ENCODE data around the gene TRPM3. TPM values are rescaled to one million over a fixed set of nuclear protein-coding genes. Genes with fewer than 3 reads are reported as not detected.

Gene TRPM3
- total and polyA plus RNA-seq, 2 donors (not counting 1 experiment from before 2014, with no cell fraction given): not detected

DNA sequence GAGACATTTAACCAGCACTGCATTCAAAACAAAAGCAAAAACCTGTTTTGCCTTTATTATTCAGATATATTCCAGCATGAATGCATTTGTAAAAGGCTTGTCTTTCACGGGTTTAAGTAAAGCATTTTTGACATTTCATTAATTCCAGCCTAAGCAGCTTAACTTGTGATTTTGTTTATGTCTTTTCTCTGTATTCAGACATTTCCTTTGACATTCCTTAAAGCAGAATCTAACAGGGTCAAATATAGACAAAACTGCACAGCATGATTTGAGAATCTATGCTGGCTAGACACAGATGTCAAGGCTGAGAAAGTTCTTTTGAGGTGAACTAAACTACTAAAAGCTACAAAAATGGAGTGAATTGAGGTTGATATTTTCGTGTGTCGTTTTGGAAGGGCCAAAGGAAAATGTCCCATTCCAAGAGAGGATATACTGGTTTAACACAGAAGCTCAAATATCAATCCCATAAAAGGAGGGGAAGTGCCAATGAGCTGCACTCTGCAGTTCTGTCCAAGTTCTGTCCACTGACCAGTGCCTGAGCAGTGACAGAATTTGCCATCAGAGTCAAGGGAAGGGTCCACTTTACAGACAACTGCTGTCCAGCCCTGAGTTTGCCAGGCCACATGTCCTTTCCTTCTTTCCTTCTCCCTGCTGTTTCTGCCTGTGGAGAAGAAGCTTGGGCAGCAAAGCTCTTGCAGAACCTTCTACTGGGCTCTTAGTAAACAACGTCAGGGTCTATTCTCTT is 508.2 kb downstream of the TRPM3 start:
- Histone ChIP-seq H3K79me2 (ENCODE audit: control insufficient read depth, insufficient read depth, low read length) (no peaks in the 10 kb centered on the region), H3K9ac (ENCODE audit: low read length) (no peak overlapping the region), H3K9me3 (ENCODE audit: control extremely low read depth in 1 of 3, control insufficient read depth in 2 of 3, insufficient read depth in 1 of 3, low read length in 2 of 3) (peaks cover 0 to 5% (median 0%) of the 10 kb centered on the region in 3 donors), H3K36me3 (replicated peaks in 1 of 2; ENCODE audit: control extremely low read depth in 1 of 2, control insufficient read depth in 1 of 2, extremely low read depth in 1 of 2, insufficient read depth in 2 of 2, low read length in 1 of 2) (no peaks in the 10 kb centered on the region), H3K27ac (ENCODE audit: low read length in 2 of 2) (no peak overlapping the region), H3K4me3 (ENCODE audit: control extremely low read depth in 1 of 5, extremely low read depth in 1 of 5, insufficient read depth in 1 of 5, low read depth in 2 of 5, low read length in 4 of 5) (no peak overlapping the region), H4K20me1 (ENCODE audit: control insufficient read depth, insufficient read depth, low read length, poor library complexity, severe bottlenecking) (no peaks in the 10 kb centered on the region), H3K4me1 (ENCODE audit: control insufficient read depth in 2 of 2, insufficient read depth in 2 of 2, low read length in 2 of 2) (no peaks in the 10 kb centered on the region), H3K27me3 (replicated peaks in 1 of 4; ENCODE audit: control extremely low read depth in 1 of 4, control insufficient read depth in 3 of 4, insufficient read depth in 4 of 4, low read length in 3 of 4) (no peaks in the 10 kb centered on the region), H2AFZ (ENCODE audit: insufficient read depth, low read depth, low read length, poor library complexity, severe bottlenecking) (no peak overlapping the region), H3K4me2 (replicated peaks; ENCODE audit: low read depth, low read length, poor library complexity, severe bottlenecking) (no peak overlapping the region)
- no peak for TF ChIP-seq EZH2 (IDR thresholded peaks at IDR 0.05; ENCODE audit: borderline replicate concordance, insufficient read depth, low read depth, low read length, poor library complexity, severe bottlenecking)
- TF ChIP-seq, protein P1, sequence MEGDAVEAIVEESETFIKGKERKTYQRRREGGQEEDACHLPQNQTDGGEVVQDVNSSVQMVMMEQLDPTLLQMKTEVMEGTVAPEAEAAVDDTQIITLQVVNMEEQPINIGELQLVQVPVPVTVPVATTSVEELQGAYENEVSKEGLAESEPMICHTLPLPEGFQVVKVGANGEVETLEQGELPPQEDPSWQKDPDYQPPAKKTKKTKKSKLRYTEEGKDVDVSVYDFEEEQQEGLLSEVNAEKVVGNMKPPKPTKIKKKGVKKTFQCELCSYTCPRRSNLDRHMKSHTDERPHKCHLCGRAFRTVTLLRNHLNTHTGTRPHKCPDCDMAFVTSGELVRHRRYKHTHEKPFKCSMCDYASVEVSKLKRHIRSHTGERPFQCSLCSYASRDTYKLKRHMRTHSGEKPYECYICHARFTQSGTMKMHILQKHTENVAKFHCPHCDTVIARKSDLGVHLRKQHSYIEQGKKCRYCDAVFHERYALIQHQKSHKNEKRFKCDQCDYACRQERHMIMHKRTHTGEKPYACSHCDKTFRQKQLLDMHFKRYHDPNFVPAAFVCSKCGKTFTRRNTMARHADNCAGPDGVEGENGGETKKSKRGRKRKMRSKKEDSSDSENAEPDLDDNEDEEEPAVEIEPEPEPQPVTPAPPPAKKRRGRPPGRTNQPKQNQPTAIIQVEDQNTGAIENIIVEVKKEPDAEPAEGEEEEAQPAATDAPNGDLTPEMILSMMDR (IDR thresholded peaks at IDR 0.05): no peak
- CTCF ChIA-PET: interaction anchor here (2.2 kb wide), 1 partner anchor 11 kb away, joined by 11 read pairs; no protein-coding TSS in a partner anchor
- intact Hi-C loops (cut with micrococcal nuclease): no loop called here
- H3K27me3 Mint-ChIP-seq: peaks cover 8% of the 10 kb centered on the region
- H3K4me3 Mint-ChIP-seq: no peak overlapping the region
- POLR2A ChIA-PET: no interaction called here
- no peak overlapping the region for H3K27ac Mint-ChIP-seq
- WGBS (ENCODE audit: insufficient coverage): no CpG with 5 or more reads among the region's 4 CpGs
- ATAC-seq (ENCODE audit: low read depth) (no peak), DNase-seq (no peak)
- no peaks in the 10 kb centered on the region for H3K9me3 Mint-ChIP-seq (ENCODE audit: insufficient read depth)
- H3K4me1 Mint-ChIP-seq: no peaks in the 10 kb centered on the region

DNA sequence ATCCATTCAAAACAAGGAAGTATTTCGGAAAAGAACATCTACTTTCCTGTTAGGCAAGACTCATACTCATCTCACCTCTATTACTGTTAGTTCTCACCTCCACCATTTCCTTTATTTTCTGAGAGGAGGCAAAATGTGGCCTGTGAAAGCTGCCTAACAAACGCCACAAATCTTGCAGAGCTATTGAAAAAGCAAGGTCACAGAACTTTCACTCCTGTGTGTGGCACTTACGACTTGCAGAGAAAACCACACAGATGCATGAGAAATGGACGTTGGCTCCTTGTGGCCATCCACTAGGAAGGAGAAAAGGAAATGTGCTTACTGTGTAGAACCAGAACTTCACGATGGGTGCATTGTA is 511.2 kb downstream of the TRPM3 start:
- intact Hi-C loops (cut with micrococcal nuclease): no loop called here
- no peak overlapping the region for H3K9ac ChIP-seq (ENCODE audit: low read length)
- ATAC-seq (ENCODE audit: low read depth): no peak
- Mint-ChIP-seq H3K27ac (no peak overlapping the region), H3K4me1 (peaks cover 10% of the 10 kb centered on the region), H3K4me3 (no peak overlapping the region), H3K27me3 (peaks cover 8% of the 10 kb centered on the region), H3K9me3 (ENCODE audit: insufficient read depth) (peaks cover 4% of the 10 kb centered on the region)
- no peaks in the 10 kb centered on the region for H3K36me3 ChIP-seq (replicated peaks in 1 of 2; ENCODE audit: control extremely low read depth in 1 of 2, control insufficient read depth in 1 of 2, extremely low read depth in 1 of 2, insufficient read depth in 2 of 2, low read length in 1 of 2)
- H3K4me1 ChIP-seq (ENCODE audit: control insufficient read depth in 2 of 2, insufficient read depth in 2 of 2, low read length in 2 of 2): peaks cover 7 to 8% of the 10 kb centered on the region in 2 donors
- no peak overlapping the region for H2AFZ ChIP-seq (ENCODE audit: insufficient read depth, low read depth, low read length, poor library complexity, severe bottlenecking)
- CTCF ChIA-PET: no interaction called here
- POLR2A ChIA-PET: no interaction called here
- H3K27ac ChIP-seq (ENCODE audit: low read length in 2 of 2): no peak overlapping the region
- no peak overlapping the region for H3K4me3 ChIP-seq (ENCODE audit: control extremely low read depth in 1 of 5, extremely low read depth in 1 of 5, insufficient read depth in 1 of 5, low read depth in 2 of 5, low read length in 4 of 5)
- no peaks in the 10 kb centered on the region for H3K79me2 ChIP-seq (ENCODE audit: control insufficient read depth, insufficient read depth, low read length)
- TF ChIP-seq EZH2 (IDR thresholded peaks at IDR 0.05; ENCODE audit: borderline replicate concordance, insufficient read depth, low read depth, low read length, poor library complexity, severe bottlenecking): no peak
- TF ChIP-seq, protein P1 (IDR thresholded peaks at IDR 0.05): no peak
- no peak overlapping the region for H3K4me2 ChIP-seq (replicated peaks; ENCODE audit: low read depth, low read length, poor library complexity, severe bottlenecking)
- 100% methylated on average over 3 of the region's 5 CpGs for WGBS (ENCODE audit: insufficient coverage)
- H4K20me1 ChIP-seq (ENCODE audit: control insufficient read depth, insufficient read depth, low read length, poor library complexity, severe bottlenecking): no peaks in the 10 kb centered on the region
- DNase-seq: no peak
- peaks cover 2 to 8% (median 2%) of the 10 kb centered on the region in 3 donors for H3K9me3 ChIP-seq (ENCODE audit: control extremely low read depth in 1 of 3, control insufficient read depth in 2 of 3, insufficient read depth in 1 of 3, low read length in 2 of 3)
- no peaks in the 10 kb centered on the region for H3K27me3 ChIP-seq (replicated peaks in 1 of 4; ENCODE audit: control extremely low read depth in 1 of 4, control insufficient read depth in 3 of 4, insufficient read depth in 4 of 4, low read length in 3 of 4)
